GM21390 (cell line): ENCODE data around the gene GSG1L2.

ENCODE experiments used
- ATAC-seq: cut with Tn5 transposase; IDR thresholded peaks from one replicate; pipeline ENCODE4 v1.9.1; 2021; ENCODE audit not compliant: unreplicated experiment

Gene GSG1L2

DNA sequence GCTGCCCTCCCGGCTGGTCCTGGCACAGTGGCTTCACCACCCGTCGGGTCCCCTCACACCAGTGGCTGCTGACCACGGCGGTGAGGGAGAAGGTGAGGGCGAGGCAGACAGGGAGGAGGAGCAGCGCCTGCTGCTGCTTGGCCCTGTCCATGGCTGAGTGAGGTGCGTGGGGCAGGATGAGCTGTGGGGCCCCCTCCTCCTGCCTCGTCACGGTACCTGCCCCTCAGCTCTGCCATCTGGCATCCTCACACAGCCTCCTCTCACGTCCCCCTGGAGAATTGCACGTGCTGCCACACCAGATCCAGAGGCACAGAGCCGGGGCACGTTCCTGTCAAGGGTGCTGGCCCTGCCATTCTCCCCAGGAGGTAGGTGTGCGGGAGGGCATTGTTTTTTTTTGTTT lies at the start of gene GSG1L2:
Gene GSG1L2, minus strand, starts transcription at position 159 of the 400 bp plus-strand sequence. Its CDS starts 8 bp downstream, at position 151.
- no peak for ATAC-seq

GRCh38 chr17:9868552-9868951 lies 46.7 kb upstream of the GSG1L2 start:
- no peak for ATAC-seq

- no peak for ATAC-seq
These were observed 43.7 kb upstream of the GSG1L2 start for GRCh38 chr17:9865586-9865985.

- no peak for ATAC-seq
These were observed 41.1 kb upstream of the GSG1L2 start for GRCh38 chr17:9862949-9863348.

DNA sequence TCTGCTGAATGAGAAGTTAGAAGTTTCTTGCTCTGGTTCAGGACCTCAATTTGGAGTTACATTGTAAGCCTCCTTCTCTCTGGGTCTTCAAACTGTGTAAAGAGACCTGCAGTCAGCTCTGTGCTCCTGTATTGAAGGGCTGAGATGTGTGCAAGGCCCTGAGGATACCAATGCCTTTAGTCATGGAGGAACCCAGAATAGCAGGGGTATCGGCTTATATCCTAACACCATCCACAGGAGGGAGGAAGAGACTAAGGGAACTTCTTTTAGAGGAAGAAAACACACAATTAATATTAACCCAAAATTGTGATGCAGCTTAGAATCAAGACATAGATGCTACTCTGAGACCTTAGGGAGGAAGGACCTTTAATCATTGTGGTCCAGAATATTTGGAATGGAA lies 40.3 kb upstream of the GSG1L2 start:
- no peak for ATAC-seq

GRCh38 chr17:9860851-9861250 lies 39.0 kb upstream of the GSG1L2 start:
- no peak for ATAC-seq

DNA sequence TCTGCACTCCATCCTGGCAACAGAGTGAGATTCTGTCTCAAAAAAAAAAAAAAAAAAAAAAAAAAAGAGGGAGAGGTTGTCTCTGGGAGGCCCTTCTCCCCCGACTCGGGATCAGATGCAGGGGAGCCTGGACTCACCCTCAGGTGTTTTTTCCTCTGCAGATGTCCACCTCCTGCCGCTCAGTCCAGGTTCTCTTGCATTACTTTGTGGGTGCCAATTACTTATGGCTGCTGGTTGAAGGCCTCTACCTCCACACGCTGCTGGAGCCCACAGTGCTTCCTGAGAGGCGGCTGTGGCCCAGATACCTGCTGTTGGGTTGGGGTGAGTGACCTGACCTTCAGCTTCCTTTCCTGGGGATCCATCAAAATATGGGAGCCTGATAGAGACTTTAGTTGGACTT lies 37.9 kb upstream of the GSG1L2 start:
- ATAC-seq: no peak

GRCh38 chr17:9855036-9855435 lies 33.2 kb upstream of the GSG1L2 start:
- no peak for ATAC-seq

GRCh38 chr17:9854255-9854654 lies 32.4 kb upstream of the GSG1L2 start:
- no peak for ATAC-seq

GRCh38 chr17:9850151-9850550 lies 28.3 kb upstream of the GSG1L2 start:
- ATAC-seq: no peak

DNA sequence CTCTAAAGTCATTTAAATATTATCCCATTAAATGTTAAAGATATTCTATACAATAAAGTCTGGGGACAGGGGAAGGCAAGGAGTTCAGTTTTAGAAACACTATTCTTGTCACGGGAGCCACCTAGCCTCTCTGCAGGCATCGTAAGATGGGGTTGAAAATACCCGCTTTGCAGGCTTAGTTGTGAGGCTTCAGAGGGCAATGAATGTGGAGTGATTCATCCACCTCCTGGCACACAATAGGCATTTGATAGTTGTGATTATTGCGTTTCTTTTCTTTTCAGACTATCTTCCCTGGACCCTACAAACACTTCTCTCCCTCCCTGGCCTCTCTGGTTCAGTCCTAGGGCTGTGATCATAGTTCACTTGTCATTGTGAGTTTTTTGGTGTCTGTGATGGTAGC lies 23.4 kb upstream of the GSG1L2 start:
- no peak for ATAC-seq

- no peak for ATAC-seq
These were observed 22.3 kb upstream of the GSG1L2 start for GRCh38 chr17:9844153-9844552.

DNA sequence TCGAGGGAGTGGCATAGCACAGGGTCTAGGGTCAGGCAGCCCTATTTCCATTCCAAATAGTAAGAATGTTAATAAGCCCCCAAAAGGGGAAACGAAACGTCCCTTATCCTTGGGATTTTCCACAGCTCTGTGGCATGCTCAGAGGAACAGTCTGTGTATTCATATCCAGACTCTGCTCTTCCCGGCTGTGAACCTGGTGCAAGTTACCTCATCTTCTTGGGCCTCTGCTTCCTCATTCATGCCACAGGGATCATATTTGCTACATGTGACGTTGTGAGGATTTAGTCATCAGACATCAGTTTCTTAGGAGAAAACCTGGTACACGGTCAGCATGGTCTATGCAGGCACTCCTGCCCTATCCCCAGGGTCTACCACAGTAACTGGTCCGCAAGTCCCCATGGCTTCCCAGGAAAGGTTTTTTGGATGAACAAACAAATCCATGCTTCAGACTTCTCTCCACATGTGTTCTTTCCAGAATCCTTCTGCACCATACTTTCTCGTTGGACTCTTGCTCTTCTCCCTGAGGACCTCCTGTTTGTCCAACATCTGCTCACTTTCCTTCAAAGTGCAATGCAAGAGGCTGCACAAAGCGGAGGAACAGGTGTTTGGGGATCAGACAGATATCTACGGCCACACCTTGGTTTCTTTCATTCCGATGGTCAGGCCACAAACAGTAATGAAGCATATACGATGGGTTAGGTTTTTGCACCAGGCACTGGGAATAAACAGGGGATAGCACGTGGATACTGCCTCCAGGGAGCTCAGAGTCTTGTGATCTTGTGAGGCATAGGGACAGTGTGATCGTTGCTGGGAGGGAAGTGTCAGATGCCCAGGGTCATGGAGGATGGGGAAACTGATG lies 21.5 kb upstream of the GSG1L2 start:
- ATAC-seq: no peak

DNA sequence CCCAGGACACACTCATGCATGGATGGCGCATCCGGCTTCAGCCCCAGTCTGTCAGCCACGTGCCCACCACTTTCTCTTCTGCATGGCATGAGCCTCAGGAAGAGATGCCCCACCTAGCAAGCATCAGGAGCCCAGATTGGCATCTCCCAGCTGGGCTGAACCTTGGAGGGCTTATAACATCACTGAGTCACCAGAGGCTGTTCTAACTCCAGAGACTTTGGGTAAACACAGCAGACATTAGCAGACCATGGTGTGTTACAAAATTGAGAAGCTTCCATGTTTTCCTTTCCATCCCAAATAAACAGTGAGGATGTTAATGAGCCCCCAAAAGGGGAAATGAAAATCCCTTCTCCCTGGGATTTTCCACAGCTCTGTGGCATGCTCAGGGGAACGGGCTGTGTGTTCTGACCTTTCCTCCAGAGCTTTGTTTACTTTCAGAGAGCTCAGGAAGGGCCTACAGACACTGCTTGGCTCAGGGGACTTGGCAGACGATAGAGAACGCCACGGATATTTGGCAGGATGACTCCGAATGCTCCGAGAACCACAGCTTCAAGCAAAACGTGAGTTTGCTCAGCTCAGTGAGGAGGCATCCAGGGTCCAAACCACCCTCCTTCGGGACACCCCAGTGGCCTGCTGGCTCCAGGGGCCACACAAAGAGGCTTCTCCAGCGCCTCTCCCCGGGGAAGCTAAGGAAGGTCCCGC lies 20.3 kb upstream of the GSG1L2 start:
- ATAC-seq: no peak

DNA sequence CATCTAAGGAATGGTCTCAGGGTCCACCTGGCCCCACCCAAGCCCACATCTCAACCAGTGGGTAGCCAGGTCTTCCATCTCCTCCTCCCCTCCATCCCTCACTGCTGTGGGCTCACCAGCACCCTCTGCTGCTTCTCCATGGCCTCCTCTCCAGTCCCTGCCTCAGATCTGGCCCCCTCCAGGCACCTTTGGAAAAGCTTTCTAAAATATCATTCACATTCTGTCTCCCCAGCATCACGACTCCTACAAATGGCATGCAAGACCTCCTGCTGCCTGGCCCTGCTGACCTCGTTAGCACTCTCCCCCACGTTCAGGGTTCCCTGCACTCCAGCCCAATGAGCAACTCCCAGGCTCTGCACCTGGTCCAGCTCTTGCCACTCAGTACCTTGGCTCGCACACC lies 17.6 kb upstream of the GSG1L2 start:
- ATAC-seq: no peak

DNA sequence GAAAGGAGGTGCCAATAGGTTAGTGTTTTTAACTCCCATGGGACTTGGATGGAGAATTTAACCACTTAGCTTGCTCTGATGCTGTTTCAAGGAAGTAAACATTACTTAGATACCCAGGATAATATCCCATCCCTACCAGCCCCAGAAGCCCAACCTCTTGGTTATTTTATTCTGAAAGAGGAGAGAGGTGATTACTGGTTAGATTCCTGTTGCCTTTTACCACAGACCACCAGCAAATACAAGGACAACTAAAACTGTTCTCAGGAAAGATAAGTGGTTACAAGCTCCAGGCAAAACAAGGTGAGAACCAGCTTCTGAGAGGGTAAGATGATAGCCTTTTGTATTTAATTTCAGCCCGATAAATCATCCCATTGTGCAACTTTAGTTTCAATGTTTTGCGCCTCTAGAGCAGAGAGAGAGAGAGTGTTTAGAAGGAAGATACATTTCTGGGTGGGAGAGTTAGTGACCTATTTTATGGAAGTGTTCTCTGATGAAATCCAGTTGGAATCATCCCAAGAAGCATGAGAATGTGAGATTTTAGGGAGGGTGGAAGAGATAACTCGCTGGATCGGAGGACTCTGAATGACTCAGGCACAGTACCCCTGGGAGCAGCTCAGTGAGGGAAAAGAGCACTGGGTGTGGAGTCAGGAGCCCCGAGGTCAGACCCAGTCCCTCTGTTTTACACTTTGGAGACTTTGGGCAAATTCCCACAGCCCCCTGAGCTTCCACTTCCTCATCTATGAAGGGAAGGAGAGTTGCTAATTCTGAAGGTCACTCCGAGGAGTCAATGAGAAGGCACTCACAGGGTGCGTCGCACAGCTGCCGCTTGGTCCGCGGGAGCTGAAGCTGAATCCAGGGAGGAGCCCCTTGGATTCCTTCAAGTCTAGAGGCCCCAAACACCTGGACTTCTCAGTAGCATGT lies 15.9 kb upstream of the GSG1L2 start:
- ATAC-seq: no peak

DNA sequence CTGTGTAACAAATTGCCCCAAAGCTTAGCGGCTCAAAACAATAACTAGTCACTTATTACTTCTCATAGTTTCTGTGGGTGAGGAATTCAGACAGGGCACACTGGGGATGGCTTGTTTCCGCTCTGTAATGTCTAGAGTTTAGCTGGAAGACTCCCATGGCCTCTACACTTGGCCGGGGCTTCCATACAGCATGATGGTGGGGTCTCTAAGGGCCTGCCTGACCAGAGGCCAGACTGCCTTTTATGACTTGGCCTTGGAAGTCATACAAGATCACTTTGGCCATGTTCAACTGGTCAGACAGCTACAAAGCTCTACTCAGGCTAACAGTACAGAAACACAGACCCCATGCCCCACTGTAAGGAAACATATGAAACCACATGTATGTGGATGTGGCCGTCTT lies 12.0 kb upstream of the GSG1L2 start:
- ATAC-seq: no peak

DNA sequence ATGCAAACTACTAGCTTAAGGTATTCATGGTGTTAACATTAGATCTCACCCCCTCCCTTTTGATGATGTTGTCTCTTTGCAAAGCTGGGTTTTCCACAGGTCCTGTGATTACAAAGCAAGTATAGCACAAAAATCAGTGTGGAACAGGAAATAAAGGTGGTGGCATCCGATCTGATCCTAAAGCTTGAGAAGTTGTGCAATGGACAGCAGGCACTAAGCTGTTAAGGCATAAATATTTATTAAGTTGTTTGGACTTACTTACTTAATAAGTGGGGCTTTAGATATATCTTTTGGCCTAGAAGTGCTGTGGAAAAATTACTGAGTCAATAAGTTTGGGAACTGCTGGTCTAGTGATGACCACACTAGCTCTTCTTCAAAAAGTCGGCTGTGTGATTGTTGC lies 8.8 kb upstream of the GSG1L2 start:
- ATAC-seq: no peak

- ATAC-seq: no peak
These were observed 7.5 kb upstream of the GSG1L2 start for GRCh38 chr17:9829343-9829742.

- no peak for ATAC-seq
These were observed 6.7 kb upstream of the GSG1L2 start for GRCh38 chr17:9828296-9829295.
